Ishikawa (cell line): ENCODE data around the gene NOD2.

Source experiments
- CEBPB ChIP-seq: IDR thresholded peaks from 2 replicates; pipeline ENCODE4 v1.6.1; 2012
- CREB1 ChIP-seq: IDR thresholded peaks from 2 replicates; pipeline ENCODE4 v1.6.1; 2012; ENCODE audit warnings: low read depth
- EGR1 ChIP-seq: IDR thresholded peaks from 2 replicates; pipeline ENCODE4 v1.6.1; 2012
- EP300 ChIP-seq: IDR thresholded peaks from 2 replicates; pipeline ENCODE4 v1.6.1; 2012; ENCODE audit warnings: borderline replicate concordance
- RAD21 ChIP-seq: IDR thresholded peaks from 2 replicates; pipeline ENCODE4 v1.6.1; 2012; ENCODE audit warnings: low read depth
- TAF1 ChIP-seq: IDR thresholded peaks from 2 replicates; pipeline ENCODE4 v1.6.1; 2012; ENCODE audit warnings: low read depth, mild to moderate bottlenecking
- TCF12 ChIP-seq: IDR thresholded peaks from 2 replicates; pipeline ENCODE4 v1.6.1; 2012; ENCODE audit warnings: low read depth
- YY1 ChIP-seq: IDR thresholded peaks from 2 replicates; pipeline ENCODE4 v1.6.1; 2012; ENCODE audit warnings: low read depth
- ZBTB7A ChIP-seq: IDR thresholded peaks from 2 replicates; pipeline ENCODE4 v1.6.1; 2012; ENCODE audit warnings: low read depth
- TF ChIP-seq, protein P1 (sequence below): IDR thresholded peaks from 2 replicates; pipeline ENCODE4 v1.6.1; 2012; ENCODE audit warnings: low read depth, mild to moderate bottlenecking
- TF ChIP-seq, protein P2 (sequence below): IDR thresholded peaks from 2 replicates; pipeline ENCODE4 v1.6.1; 2012
- TF ChIP-seq, protein P3 (sequence below): IDR thresholded peaks from 2 replicates; pipeline ENCODE4 v1.6.1; 2012

DNA sequence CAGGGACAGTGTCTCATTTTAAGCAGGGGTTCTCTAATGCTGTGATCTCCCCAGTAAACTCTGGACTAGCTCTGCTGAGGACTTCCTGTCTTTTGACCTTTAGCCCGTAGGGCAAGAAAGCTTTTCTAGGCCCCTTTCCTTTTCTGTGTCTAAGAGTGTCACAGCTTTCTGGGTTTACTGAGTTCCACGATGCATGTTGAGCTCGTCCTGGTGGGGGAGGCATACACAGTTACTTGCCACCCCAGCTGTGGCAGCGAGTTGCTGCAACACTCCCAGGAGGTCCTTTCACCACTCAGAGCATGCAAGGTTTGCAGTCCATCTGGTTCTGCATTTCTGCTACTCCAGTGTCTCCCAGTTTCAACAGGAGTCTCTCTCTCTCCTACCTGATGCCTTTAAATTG lies 23.7 kb downstream of the NOD2 start:
- TF ChIP-seq EGR1 = no peak
- TF ChIP-seq TAF1 = no peak
- no peak for TF ChIP-seq ZBTB7A
- no peak for TF ChIP-seq YY1
- TF ChIP-seq, protein P1, sequence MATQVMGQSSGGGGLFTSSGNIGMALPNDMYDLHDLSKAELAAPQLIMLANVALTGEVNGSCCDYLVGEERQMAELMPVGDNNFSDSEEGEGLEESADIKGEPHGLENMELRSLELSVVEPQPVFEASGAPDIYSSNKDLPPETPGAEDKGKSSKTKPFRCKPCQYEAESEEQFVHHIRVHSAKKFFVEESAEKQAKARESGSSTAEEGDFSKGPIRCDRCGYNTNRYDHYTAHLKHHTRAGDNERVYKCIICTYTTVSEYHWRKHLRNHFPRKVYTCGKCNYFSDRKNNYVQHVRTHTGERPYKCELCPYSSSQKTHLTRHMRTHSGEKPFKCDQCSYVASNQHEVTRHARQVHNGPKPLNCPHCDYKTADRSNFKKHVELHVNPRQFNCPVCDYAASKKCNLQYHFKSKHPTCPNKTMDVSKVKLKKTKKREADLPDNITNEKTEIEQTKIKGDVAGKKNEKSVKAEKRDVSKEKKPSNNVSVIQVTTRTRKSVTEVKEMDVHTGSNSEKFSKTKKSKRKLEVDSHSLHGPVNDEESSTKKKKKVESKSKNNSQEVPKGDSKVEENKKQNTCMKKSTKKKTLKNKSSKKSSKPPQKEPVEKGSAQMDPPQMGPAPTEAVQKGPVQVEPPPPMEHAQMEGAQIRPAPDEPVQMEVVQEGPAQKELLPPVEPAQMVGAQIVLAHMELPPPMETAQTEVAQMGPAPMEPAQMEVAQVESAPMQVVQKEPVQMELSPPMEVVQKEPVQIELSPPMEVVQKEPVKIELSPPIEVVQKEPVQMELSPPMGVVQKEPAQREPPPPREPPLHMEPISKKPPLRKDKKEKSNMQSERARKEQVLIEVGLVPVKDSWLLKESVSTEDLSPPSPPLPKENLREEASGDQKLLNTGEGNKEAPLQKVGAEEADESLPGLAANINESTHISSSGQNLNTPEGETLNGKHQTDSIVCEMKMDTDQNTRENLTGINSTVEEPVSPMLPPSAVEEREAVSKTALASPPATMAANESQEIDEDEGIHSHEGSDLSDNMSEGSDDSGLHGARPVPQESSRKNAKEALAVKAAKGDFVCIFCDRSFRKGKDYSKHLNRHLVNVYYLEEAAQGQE = no peak
- TF ChIP-seq, protein P2, sequence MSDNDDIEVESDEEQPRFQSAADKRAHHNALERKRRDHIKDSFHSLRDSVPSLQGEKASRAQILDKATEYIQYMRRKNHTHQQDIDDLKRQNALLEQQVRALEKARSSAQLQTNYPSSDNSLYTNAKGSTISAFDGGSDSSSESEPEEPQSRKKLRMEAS = no peak
- no peak for TF ChIP-seq EP300
- no peak for TF ChIP-seq CEBPB
- TF ChIP-seq TCF12 = no peak
- TF ChIP-seq, protein P3, sequence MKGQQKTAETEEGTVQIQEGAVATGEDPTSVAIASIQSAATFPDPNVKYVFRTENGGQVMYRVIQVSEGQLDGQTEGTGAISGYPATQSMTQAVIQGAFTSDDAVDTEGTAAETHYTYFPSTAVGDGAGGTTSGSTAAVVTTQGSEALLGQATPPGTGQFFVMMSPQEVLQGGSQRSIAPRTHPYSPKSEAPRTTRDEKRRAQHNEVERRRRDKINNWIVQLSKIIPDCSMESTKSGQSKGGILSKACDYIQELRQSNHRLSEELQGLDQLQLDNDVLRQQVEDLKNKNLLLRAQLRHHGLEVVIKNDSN = no peak
- TF ChIP-seq CREB1 = no peak
- no peak for TF ChIP-seq RAD21
